ENCODE results near the gene RTTN. TPM values are rescaled to one million over a fixed set of nuclear protein-coding genes. Genes with fewer than 3 reads are reported as not detected.
"Not testable (repeated sequence)": the region's sequence is repeated elsewhere in the genome, so short reads cannot be mapped to it uniquely, and the experiment has no call there.

RTTN gene
- polyA plus RNA-seq, 1 of the 3 experiments (the other 2 are of a cell fraction): 4.7 TPM

DNA sequence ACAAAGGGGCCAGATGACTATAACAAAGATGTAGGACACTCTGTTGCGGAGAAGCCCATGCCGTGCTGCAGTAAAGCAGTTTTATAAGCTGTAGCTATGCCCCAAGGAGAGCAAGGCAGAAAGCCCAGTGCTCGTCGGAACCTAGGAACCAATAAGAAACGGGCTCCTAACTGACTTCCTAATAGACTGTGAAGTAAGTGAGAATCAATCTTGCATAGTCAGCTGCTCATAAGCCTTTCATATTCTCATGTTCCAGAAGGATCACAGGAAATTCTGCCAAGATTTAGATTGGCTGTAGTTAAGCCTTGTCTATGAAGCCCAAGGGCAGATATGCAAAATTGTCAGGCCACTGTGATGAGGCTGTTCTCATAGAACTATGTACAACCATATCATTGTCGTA is 98.4 kb downstream of the RTTN start:
- POLR2A ChIA-PET: no interaction called here
- 95% methylated on average over 6 of the region's 6 CpGs for WGBS (ENCODE audit: low lambda C conversion rate)

DNA sequence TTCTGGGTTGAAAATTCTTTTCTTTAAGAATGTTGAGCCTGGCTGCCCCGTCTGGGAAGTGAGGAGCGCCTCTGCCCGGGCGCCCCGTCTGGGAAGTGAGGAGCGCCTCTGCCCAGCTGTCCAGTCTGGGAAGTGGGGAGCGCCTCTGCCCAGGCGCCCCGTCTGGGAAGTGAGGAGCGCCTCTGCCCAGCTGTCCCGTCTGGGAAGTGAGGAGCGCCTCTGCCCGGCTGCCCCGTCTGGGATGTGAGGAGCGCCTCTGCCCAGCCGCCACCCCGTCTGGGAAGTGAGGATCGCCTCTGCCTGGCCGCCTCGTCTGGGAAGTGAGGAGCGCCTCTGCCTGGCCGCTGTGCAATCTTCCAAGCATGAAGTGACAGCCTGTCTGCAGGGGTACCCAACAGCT is 102.6 kb downstream of the RTTN start:
- DNase-seq; H3K4me3 ChIP-seq (ENCODE audit: low read depth in 2 of 2, low read length in 1 of 2); H3K9me3 ChIP-seq; H2AFZ ChIP-seq (ENCODE audit: low read depth); H3K9ac ChIP-seq; H4K20me1 ChIP-seq (ENCODE audit: insufficient read depth); H3K79me2 ChIP-seq (ENCODE audit: insufficient read depth); H3K4me1 ChIP-seq (ENCODE audit: control insufficient read depth in 1 of 2, insufficient read depth in 2 of 2, low read depth in 1 of 2, low read length in 1 of 2); H3K27me3 ChIP-seq (ENCODE audit: insufficient read depth); H3F3A ChIP-seq (replicated peaks; ENCODE audit: insufficient read depth); H3K4me2 ChIP-seq; POLR2A ChIA-PET; H3K9me2 ChIP-seq; CTCF ChIA-PET; H3K27ac ChIP-seq (ENCODE audit: low read depth in 2 of 2, low read length in 1 of 2): not testable (repeated sequence)
- 89% methylated on average over 17 of the region's 22 CpGs for WGBS (ENCODE audit: low lambda C conversion rate)
- H3K36me3 ChIP-seq (replicated peaks in 1 of 2; ENCODE audit: control insufficient read depth in 1 of 2, insufficient read depth in 2 of 2, low read length in 1 of 2): peaks cover 0 to 16% of the 10 kb centered on the region in 2 experiments

More for the DNA sequence above, 98.4 kb downstream of the RTTN start:
- no peak for DNase-seq
- Histone ChIP-seq H3K79me2 (ENCODE audit: insufficient read depth) (no peaks in the 10 kb centered on the region), H3K27me3 (ENCODE audit: insufficient read depth) (no peaks in the 10 kb centered on the region), H3K9me3 (no peaks in the 10 kb centered on the region; the same call in 1 of the 2 replicates), H3K4me3 (ENCODE audit: low read depth in 2 of 2, low read length in 1 of 2) (no peak overlapping the region), H3K36me3 (replicated peaks in 1 of 2; ENCODE audit: control insufficient read depth in 1 of 2, insufficient read depth in 2 of 2, low read length in 1 of 2) (peaks cover 0 to 17% of the 10 kb centered on the region in 2 experiments), H3K9me2 (no peaks in the 10 kb centered on the region), H3K4me1 (ENCODE audit: control insufficient read depth in 1 of 2, insufficient read depth in 2 of 2, low read depth in 1 of 2, low read length in 1 of 2) (no peaks in the 10 kb centered on the region; a peak in 1 of 4 replicates), H2AFZ (ENCODE audit: low read depth) (no peak overlapping the region), H3K9ac (no peak overlapping the region), H3K27ac (ENCODE audit: low read depth in 2 of 2, low read length in 1 of 2) (no peak overlapping the region; a peak in 1 of 4 replicates), H3F3A (replicated peaks; ENCODE audit: insufficient read depth) (no peaks in the 10 kb centered on the region), H4K20me1 (ENCODE audit: insufficient read depth) (no peaks in the 10 kb centered on the region), H3K4me2 (no peak overlapping the region)
- CTCF ChIA-PET: interaction anchor here (0.6 to 1.1 kb wide), 3 partner anchors 10 to 83 kb away, joined by 3 read pairs; no protein-coding TSS in a partner anchor
- no peak for TF ChIP-seq GABPA (IDR thresholded peaks at IDR 0.05; ENCODE audit: low read depth)
- TF ChIP-seq MEF2A (IDR thresholded peaks at IDR 0.05; ENCODE audit: borderline replicate concordance, low read depth): no peak
- TF ChIP-seq, protein P1, sequence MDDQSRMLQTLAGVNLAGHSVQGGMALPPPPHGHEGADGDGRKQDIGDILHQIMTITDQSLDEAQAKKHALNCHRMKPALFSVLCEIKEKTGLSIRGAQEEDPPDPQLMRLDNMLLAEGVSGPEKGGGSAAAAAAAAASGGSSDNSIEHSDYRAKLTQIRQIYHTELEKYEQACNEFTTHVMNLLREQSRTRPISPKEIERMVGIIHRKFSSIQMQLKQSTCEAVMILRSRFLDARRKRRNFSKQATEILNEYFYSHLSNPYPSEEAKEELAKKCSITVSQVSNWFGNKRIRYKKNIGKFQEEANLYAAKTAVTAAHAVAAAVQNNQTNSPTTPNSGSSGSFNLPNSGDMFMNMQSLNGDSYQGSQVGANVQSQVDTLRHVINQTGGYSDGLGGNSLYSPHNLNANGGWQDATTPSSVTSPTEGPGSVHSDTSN (IDR thresholded peaks at IDR 0.05): no peak
- no peak for TF ChIP-seq FOSL2 (IDR thresholded peaks at IDR 0.05; ENCODE audit: borderline replicate concordance, low read depth)
- TF ChIP-seq, protein P2, sequence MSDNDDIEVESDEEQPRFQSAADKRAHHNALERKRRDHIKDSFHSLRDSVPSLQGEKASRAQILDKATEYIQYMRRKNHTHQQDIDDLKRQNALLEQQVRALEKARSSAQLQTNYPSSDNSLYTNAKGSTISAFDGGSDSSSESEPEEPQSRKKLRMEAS (IDR thresholded peaks at IDR 0.05; ENCODE audit: low read depth): no peak
- TF ChIP-seq MXI1 (IDR thresholded peaks at IDR 0.05; ENCODE audit: low read depth, low read length): no peak
- TF ChIP-seq, protein P3, sequence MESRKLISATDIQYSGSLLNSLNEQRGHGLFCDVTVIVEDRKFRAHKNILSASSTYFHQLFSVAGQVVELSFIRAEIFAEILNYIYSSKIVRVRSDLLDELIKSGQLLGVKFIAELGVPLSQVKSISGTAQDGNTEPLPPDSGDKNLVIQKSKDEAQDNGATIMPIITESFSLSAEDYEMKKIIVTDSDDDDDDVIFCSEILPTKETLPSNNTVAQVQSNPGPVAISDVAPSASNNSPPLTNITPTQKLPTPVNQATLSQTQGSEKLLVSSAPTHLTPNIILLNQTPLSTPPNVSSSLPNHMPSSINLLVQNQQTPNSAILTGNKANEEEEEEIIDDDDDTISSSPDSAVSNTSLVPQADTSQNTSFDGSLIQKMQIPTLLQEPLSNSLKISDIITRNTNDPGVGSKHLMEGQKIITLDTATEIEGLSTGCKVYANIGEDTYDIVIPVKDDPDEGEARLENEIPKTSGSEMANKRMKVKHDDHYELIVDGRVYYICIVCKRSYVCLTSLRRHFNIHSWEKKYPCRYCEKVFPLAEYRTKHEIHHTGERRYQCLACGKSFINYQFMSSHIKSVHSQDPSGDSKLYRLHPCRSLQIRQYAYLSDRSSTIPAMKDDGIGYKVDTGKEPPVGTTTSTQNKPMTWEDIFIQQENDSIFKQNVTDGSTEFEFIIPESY (IDR thresholded peaks at IDR 0.05; ENCODE audit: borderline replicate concordance, low read depth): no peak
- TF ChIP-seq, protein P4, sequence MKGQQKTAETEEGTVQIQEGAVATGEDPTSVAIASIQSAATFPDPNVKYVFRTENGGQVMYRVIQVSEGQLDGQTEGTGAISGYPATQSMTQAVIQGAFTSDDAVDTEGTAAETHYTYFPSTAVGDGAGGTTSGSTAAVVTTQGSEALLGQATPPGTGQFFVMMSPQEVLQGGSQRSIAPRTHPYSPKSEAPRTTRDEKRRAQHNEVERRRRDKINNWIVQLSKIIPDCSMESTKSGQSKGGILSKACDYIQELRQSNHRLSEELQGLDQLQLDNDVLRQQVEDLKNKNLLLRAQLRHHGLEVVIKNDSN (IDR thresholded peaks at IDR 0.05; ENCODE audit: borderline replicate concordance, low read depth): no peak
- TF ChIP-seq FOXM1 (IDR thresholded peaks at IDR 0.05; ENCODE audit: low read depth): no peak

All from SK-N-SH (cell line).